DMS114 treated with DMSO at 0.1 percent for 48 hours (cell line): Measurements from ENCODE around the gene UPK3A.
A peak's percentile ranks its signal among the peaks of the same experiment; 100 is the strongest.
"Not testable (repeated sequence)": the region's sequence is repeated elsewhere in the genome, so short reads cannot be mapped to it uniquely, and the experiment has no call there.

Experiments used
- DNase-seq: peaks from one replicate; lab custom pipeline; 2025; ENCODE audit not compliant: unreplicated experiment; lab: John Stamatoyannopoulos, UW

Gene UPK3A

DNA sequence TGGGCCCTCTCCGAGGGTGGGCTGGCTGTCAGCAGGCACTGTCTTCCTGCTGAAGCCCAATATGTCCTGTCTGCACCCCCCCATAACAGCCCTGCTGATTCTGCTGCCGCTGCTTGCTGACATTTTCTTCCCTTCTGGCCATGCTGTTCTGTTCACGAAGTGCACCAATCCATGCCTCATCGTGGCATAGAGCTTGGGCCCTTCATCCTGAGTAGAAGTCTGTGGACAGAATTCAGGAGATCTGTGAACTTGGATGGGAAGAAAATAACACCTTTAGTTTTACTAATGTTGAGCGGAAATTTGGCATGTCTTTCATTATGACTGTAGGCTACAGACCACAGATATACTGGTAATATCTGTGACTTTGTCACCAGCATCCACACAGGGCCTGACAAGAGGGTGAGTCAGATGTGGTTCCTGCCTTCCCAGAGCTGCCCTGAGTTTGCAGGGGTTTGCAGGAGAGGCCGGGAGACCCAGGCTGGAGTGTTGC is 29.9 kb upstream of the UPK3A start:
- DNase-seq = no peak

DNA sequence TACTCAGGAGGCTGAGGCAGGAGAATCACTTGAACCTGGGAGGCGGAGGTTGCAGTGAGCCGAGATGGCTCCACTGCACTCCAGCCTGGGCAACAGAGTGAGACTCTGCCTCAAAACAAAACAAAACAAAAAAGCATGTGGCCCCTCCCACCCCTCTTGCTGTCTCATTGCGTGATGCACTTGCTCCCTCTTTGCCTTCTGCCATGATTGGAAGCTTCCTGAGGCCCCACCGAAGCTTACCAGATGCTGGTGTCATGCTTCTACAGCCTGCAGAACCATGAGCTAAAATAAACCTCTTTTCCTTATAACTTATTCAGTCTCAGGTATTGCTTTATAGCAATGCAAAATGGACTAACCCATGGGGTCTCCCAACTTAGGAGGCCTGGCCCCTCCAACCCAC is 26.8 kb upstream of the UPK3A start:
- DNase-seq = not testable (repeated sequence)

DNA sequence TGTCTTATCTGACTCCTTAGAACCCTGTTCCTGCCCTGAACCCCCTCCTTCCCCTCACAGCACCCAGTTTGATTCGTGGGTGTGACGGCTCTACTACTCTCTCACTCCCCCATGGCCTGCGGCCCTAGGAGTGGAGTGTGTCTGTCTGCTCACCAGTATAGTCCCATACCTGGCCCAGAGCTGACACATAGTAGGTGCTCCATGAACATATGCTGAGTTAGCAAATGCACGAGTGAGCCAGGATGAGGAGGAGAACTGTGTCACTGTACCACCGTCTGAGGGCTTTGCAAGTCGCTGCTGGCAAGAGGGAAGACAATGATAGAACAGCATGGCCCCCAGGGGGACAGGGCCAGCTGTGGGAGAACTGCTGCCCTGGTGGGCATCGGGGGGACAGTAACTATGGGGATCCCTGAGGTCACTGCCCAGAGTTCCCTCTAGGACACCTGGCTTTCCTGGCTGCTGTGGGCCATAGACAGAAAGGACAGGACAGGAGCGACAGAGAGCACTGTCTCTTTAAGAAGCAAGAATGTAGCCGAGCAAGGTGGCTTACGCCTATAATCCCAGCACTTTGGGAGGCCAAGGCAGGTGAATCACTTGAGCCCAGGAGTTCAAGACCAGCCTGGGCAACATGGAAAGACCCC is 24.9 kb upstream of the UPK3A start:
- DNase-seq = no peak

DNA sequence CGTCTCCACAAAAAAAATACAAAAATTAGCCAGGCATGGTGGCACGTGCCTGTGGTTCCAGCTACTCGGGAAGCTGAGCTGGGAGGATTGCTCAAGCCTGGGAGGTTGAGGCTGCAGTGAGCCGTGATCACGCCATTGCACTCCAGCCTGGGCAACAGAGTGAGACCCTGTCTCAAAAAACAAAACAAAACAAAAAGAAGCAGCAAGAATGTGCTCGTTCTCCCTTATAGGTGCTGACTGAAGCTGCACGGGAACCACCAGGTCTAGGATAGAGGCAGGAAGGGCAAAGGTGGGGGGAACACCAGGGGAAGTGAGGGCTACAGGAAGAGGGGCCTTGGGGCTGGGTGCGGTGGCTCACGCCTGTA is 24.4 kb upstream of the UPK3A start:
- DNase-seq = not testable (repeated sequence)

DNA sequence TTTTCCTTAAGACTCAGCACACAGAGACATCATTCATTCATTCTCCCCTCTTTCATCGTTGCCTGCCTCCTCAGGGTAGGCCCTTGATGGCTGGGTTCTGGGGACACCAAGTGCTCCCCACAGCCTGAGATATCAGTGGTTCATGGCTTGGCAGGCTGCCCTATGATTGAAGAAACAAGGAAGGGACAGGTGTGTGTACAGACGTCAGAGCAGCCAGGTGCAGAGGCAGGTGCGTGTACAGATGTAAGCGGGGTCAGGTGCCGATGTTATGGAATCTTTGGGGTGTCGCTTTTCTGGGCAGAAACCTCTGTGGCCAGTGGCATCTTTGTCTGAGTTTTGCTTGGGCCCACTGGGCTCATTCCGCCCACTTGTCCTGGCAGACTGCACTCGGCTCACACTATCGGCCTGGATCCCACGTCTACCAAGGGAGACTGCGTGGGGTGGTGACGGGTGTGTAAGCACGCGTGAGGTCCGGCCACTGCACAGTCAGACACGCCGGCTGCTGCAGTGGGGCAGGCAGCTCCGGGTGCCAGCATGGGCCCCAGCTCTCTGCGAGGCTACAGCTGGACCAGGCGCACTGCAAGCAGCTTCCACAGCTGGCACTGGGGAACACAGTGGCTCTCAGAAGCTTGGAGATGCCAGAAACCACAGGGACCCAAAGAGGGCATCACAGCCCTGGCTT is 23.2 kb upstream of the UPK3A start:
- no peak for DNase-seq

DNA sequence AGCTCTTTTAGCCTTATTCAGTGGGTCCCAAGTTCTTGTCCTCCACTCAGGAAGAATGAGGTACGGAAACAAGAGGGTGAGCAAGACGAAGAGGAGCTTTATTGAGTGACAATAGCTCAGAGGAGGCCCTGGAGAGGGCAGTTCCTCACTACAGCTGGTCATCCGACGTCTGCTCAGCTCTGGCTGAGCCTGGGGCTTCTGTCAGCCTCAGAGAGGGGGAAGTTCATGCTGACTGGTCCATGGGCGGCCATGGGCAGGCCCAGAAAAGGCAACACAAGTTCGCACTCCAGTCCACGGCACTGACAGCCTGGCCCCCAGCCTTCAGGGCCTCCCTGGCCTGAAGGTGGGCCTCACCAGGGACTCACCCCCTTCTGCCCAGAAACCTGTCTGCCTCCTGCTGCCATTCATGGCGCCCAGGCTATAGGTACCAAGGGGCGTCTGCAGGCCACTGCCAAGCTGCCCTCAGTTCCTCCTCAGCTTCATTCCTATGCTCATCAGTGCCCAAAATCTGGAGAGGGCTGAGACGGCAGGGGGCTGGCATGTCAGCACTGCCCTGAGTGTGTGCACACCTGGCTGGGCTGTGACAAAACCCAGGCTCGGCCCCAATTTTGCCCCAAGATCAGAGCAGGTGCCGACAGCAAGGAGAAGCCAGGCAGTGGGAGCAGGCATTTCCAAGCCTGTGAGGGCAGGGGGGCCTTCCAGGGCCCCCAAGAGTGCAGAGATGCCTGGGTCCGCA is 22.4 kb upstream of the UPK3A start:
- DNase-seq = no peak

DNA sequence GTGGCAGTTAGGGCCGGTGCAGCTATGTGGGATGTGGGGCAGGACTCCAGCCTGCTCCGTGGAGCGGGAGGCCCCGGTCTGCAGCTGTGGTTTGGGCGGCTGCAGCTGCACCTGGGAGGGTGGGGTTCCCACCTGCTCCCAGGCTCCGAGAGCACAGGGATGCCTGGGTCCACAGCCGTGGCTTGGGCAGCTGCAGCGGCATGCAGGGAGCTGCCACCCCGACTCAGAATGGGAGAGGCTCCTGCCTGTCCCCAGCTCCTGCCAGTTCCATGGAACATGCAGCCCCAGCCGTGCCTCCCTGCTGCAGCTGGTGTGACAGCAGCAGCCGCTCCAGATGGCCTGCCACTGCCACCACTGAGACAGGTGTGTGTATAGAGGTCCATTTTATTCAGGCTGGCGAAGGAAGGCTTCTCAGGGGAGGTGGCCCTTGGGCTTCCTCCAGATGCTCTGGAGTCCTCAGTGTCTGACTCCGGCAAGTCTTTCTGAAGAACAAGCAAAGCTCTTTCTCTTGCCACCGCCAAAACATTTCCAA is 21.8 kb upstream of the UPK3A start:
- DNase-seq = no peak

DNA sequence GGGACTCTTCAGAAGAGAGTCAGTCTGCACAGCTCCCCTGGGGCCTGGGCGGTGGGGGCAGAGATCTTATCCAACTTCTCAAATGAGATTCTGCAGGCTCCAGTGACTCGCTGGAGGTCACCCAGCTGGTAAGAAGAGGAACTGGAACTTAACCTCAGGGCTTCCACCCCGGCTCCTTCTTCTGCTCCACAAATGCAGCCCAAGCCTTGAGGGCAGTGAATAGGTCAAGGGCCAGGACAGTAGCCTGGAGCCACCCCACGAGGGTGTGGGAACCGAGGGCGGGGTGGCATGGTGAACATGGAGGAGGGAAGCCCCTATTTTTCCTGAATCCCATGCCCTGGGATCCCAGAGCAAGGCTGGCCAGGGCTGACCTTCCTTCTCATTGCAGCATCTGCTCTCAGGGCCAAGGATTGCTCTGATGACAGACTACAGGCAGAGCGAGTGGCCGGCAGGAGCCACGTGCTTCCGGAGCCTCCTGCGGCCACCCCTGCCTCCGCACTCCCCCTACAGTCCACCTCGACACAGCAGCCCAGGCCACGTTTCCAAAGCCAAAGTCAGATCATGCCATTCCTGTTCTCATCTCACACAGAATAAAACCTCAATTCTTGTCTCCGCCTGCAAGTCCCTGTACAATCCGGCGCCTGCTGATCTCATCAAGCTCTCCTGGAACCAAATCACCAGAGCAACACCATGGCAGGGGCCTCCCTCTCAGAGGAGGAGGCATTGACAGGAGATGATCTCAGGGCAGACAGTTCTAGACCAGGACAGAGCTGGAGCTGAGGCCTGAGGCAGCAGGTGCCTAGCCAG is 21.1 kb upstream of the UPK3A start:
- peak; percentile 47 for DNase-seq

DNA sequence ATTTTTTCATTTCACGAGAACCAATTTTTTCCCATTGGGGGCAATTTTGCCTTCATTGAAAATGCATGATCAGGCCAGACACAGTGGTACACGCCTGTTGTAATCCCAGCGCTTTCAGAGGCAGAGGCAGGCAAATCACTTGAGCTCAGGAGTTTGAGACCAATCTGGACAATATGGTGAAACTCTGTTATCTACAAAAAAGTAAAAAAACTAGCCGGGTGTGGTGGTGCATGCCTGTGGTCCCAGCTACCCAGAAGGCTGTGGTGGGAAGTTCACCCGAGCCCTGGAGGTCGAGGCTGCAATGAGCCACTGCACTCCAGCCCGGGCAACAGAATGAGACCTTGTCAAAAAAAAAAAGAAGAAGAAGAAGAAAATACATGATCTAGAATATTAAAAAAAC is 19.2 kb upstream of the UPK3A start:
- no peak for DNase-seq

DNA sequence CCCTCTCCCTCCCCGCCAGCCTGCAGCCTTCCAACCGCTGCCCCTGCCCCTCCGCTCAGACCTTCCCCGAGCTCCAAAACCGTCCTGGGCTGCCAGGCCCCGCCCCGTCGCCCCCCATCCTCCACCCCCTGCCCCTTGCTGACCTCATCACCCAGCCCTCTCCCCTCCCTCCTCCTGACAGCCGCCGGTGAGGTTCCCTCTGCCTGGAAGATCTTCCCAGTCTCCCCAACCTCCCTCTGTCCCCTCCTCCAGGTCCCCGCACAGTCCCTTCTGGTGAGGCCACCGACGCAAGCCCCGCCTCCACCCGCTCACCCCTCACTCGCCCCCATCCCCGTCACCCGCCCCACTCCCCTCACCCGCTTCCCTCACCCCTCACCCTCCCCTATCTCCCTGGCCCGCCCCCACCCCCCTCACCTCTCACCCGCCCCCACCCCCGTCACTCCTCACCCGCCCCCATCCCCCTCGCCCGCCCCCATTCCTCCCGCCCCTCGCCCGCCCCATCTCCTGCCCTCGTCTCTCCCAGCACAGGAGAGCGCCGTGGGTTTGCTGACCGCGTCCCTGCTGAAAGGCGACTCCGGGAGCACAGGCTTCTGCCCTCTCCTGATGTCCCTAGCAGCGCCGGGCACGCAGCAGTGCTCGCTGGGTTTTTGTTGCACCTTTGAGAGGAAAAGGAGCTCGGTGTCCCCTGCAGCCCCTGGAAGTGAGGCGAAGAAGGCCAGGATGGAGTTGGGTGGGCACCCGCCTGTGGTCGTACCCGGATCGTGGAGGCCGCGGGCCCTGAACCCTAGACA is 16.4 kb upstream of the UPK3A start:
- no peak for DNase-seq

DNA sequence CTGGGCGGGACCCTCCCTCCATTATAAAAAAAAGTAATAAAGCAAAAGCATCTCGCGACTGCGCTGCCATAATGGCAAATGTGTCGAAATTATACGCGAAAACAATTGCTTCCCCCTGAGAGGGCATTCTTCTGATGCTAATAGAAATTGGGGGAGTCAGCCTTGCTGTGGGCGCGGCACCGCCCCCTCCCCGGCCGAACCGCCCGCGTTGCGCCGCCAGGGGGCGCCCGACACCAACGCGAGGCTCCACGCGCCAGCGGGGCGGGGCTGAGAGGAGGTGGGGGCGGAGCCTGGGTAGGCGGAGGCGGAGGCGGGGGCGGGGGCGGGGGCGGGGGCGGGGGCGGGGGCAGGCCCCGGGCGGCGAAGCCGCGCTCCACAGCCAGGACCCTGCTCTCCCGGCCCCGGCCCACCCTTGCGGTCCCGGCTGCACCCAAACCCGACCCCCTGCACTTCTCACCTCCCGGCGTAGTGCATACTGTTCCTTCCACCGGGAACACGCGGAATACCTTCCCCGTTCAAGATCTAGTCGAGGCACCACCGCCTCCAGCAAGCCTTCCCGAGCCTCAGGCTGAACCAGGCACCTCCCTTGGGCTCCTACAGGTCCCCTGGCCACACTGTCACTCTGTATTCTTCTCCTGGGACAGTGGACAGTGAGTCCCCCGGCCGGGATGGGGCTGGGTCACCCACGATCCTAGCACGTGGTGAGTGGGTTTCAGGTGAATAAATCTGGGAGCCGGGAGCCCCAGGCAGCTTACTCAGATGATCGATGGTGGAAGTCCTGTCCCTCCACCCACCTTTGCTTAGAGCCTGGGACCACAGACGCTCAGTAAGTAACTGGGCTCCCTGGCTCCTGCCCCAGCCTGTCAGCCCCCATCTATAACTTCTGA is 15.5 kb upstream of the UPK3A start:
- DNase-seq = peak; percentile 35

DNA sequence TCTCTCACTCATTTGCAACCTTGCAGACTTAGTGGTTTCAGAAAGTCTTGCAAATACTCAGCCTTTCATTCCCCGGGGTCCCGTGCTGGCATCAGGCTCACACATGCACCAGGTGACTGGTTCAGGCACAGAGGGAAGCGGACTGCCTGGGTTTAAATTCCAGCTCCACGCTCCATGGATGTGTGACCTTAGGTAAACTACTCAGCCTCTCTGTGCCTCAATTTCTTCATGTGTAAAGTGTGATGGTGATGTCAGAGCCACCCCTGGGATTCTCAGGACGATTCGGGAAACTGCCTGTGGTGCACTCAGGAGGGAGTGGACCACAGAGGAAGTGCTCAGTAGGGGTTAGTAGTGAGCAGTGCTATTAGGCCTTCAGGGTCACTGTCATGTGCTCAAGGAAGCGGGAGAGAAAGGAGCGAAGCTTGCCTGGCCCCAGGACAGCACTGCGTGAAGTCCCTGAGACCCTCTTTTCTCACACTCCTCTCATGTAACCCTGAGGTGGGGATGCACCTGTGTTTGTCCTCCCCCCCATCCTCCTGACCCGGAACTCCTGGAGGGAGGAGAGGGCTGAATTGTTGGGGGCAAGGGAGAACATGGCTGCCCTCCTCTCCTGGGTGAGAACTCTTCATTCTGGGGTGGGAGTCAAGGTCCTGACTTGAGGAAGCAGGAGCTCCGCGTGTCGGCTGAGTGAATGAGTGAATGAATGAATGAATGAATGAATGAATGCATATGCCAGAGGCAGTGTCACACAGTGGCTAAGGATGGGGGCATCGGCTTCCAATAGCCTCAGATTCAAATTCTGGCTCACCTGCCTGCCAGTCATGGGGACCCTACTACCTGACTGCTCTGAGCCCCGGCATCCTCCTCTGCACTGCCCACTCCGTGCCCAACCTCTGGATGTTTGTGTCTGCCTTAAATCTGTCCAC is 14.4 kb upstream of the UPK3A start:
- DNase-seq = no peak

DNA sequence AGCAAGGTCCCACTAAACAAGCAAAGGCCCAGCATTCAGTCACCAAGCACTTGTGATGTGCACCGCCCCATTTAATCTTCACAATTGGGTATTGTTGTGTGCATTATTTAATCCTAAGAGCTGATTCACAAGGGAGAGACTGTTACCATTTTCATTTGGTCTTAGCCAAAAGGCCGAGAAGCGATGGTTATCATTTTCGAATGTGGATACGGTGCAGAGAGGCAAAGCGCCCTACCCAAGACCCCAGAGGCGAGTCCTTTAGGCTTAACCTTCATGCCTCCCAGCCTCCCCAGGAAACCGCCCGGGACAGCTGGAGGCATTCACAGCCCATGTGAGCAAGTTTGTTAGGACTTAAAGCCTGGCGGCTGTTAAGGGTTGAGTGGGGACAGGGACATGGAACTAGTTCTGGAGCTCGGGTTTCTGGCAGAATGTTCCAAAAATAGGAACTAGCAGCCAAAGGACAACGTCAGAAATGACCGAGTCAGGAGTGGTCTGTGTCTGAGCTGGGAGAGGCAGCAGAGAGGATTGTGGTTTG is 13.0 kb upstream of the UPK3A start:
- no peak for DNase-seq

DNA sequence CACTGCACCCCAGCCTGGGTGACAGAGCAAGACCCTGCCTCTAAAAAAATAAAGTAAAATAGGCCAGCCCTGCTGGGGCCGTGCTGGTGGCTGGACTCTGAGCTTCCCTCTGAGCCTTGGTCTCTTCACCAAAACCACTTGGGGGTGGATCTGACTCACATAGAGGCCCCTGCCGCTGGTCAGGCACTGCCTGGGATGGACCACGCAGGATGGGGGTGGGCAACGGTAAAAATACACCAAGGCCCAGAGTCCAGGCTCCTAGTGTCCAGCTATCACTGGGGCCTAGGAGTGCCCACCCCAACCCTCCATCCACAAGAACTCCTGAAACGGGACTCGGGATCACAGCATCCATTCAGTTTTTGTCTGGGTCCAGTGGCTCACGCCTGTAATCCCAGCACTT is 12.3 kb upstream of the UPK3A start:
- DNase-seq = no peak

DNA sequence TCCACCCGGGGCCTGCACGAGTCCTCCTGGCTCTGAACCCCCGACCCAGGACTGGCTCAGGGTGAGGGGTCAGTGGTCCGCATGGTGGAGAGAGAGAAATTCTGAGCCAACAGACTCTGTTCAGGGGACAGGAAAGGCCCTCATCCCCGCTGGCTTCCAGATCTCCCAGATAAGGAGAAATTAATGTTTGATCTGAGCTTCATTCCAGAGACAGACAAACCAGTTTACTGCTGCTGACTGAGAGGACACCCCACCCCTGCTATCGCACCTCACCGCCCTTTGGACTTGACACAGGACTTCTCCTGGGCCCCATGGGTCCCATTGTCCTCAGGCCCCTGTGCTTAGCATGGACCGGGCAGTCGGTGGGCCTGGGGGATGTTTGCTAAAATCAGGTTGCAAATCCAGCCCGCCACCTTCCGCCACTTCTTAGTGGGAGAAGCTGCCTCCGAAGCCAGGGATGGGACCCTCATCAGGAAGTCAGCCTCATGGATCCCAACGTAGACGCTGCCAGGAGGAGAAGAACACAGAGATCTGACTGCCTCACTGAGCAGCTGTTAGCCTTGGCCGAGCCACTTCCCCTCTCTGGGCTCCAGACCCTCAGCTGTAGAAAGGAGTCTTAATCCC is 11.2 kb upstream of the UPK3A start:
- DNase-seq = no peak

DNA sequence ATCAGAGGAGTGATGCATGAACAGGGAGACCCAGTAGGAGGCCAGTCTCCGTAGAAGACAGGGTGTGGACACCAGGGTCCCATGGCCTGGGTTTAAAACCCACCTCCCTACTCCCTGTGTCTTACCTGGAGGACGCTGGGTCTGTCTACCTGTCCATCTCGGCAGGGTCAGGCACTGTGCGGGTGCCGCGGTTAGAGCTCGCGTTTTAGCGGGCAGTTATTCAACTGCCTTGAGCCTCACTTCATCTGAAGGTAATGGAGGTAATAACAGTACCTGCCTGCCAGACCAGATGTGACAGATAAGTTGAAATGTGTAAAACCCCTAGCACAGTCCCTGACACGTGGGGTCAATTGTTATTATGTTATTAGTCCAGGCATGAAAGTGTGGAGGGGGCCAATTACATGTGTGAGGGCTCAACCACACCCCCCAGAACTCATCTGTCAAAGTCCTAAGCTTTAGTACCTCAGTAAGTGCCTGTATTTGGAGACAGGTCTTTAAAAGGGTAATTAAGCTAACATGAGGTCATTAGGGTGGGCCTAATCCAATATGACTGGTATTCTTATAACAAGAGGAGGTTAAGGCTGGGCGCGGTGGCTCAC is 8.1 kb upstream of the UPK3A start:
- no peak for DNase-seq

DNA sequence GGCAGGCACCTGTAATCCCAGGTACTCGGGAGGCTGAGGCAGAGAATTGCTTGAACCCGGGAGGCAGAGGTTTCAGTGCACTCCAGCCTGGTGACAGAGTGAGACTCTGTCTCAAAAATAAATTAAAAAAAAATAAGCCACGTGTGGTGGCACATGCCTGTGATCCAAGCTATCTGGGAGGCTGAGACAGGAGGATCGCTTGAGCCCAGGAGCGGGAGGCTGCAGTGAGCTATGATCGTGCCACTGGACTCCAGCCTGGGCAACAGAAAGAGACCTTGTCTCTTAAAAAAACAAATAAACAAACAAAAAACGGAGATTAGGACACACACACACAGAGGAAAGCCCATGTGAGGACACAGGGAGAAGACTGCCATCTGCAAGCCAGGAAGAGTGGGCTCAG is 7.0 kb upstream of the UPK3A start:
- DNase-seq = not testable (repeated sequence)
